GM23338 (cell line): ENCODE results near the gene CAPN8. TPM values are rescaled to one million over a fixed set of nuclear protein-coding genes. Genes with fewer than 3 reads are reported as not detected.

Experiments
- ATAC-seq: fragments of 200-7000 bp; cut with Tn5 transposase; 3 replicates; pipeline ENCODE4 v1.9.1; 2020
- DNase-seq: peaks from one replicate; pipeline ENCODE4 v3.0.0-alpha.2; 2015; ENCODE audit warnings: low spot score
- H2AFZ ChIP-seq: fragments of 200-600 bp; sonication (generic); 2 replicates; pipeline ENCODE4 v1.8.0; 2016; ENCODE audit warnings: antibody characterized with exemption, mild to moderate bottlenecking, moderate library complexity
- H3F3A ChIP-seq: fragments of 200-600 bp; sonication (generic); replicated peaks from 2 replicates; pipeline ENCODE4 v1.8.0; 2017; ENCODE audit warnings: antibody characterized with exemption, mixed run types, low read depth
- H3K27ac ChIP-seq: fragments of 200-600 bp; sonication (generic); 2 replicates; pipeline ENCODE4 v1.6.1; 2016; ENCODE audit warnings: low read depth
- H3K27me3 ChIP-seq: fragments of 200-600 bp; sonication (generic); 2 replicates; pipeline ENCODE4 v1.8.0; 2016; ENCODE audit warnings: mild to moderate bottlenecking, mixed run types, moderate library complexity; ENCODE audit not compliant: insufficient read depth
- H3K36me3 ChIP-seq: fragments of 200-600 bp; sonication (generic); 2 replicates; pipeline ENCODE4 v1.8.0; 2016; ENCODE audit warnings: mild to moderate bottlenecking; ENCODE audit not compliant: insufficient read depth
- H3K4me1 ChIP-seq: fragments of 200-600 bp; sonication (generic); 2 replicates; pipeline ENCODE4 v1.8.0; 2016; ENCODE audit warnings: mild to moderate bottlenecking, moderate library complexity; ENCODE audit not compliant: insufficient read depth
- H3K4me2 ChIP-seq: fragments of 200-600 bp; sonication (generic); 2 replicates; pipeline ENCODE4 v1.7.1; 2017; ENCODE audit warnings: mixed run types
- H3K4me3 ChIP-seq: fragments of 200-600 bp; sonication (generic); 2 replicates; pipeline ENCODE4 v1.6.1; 2016; ENCODE audit warnings: mixed run types
- H3K79me2 ChIP-seq: fragments of 200-600 bp; sonication (generic); replicated peaks from 2 replicates; pipeline ENCODE4 v1.8.0; 2017; ENCODE audit warnings: mild to moderate bottlenecking; ENCODE audit not compliant: insufficient read depth
- H3K9me2 ChIP-seq: fragments of 200-600 bp; sonication (generic); 2 replicates; pipeline ENCODE4 v1.8.0; 2017; ENCODE audit not compliant: insufficient read depth
- H4K20me1 ChIP-seq: fragments of 200-600 bp; sonication (generic); replicated peaks from 2 replicates; pipeline ENCODE4 v1.8.0; 2017; ENCODE audit warnings: mild to moderate bottlenecking; ENCODE audit not compliant: insufficient read depth
- H3K27ac Mint-ChIP-seq: 2 replicates; pipeline ENCODE4 v1.8.0; 2020; ENCODE audit warnings: inconsistent platforms, mild to moderate bottlenecking, moderate library complexity, mixed read lengths
- H3K27me3 Mint-ChIP-seq: 3 replicates; pipeline ENCODE4 v1.8.0; 2022; ENCODE audit warnings: low read depth, mild to moderate bottlenecking, moderate library complexity, mixed read lengths, inconsistent platforms; ENCODE audit not compliant: insufficient read depth, poor library complexity
- H3K36me3 Mint-ChIP-seq: 3 replicates; pipeline ENCODE4 v1.8.0; 2021; ENCODE audit warnings: low read depth, mild to moderate bottlenecking, inconsistent platforms, moderate library complexity, mixed read lengths
- H3K4me1 Mint-ChIP-seq: 3 replicates; pipeline ENCODE4 v1.8.0; 2020; ENCODE audit warnings: mild to moderate bottlenecking, inconsistent platforms, mixed read lengths
- H3K4me3 Mint-ChIP-seq: 3 replicates; pipeline ENCODE4 v1.8.0; 2021; ENCODE audit warnings: moderate library complexity, mild to moderate bottlenecking, inconsistent platforms, mixed read lengths
- H3K9me3 Mint-ChIP-seq: 3 replicates; pipeline ENCODE4 v1.8.0; 2020; ENCODE audit warnings: moderate library complexity, mild to moderate bottlenecking, inconsistent platforms, mixed read lengths
- CREB1 ChIP-seq: fragments of 250-450 bp; sonication (Bioruptor Pico); IDR thresholded peaks from 2 replicates; pipeline ENCODE4 v1.5.0; 2020; ENCODE audit warnings: low read depth, mild to moderate bottlenecking, moderate library complexity
- EZH2 ChIP-seq: fragments of 200-600 bp; sonication (generic); IDR thresholded peaks from one replicate; pipeline ENCODE4 v1.8.0; 2017; ENCODE audit warnings: antibody characterized with exemption, mild to moderate bottlenecking, low read depth; ENCODE audit not compliant: unreplicated experiment
- EZH2phosphoT487 ChIP-seq: fragments of 200-600 bp; sonication (generic); IDR thresholded peaks from one replicate; pipeline ENCODE4 v1.8.1; 2018; ENCODE audit warnings: antibody characterized with exemption; ENCODE audit not compliant: unreplicated experiment
- NANOG ChIP-seq: IDR thresholded peaks from 2 replicates; pipeline ENCODE4 v1.6.1; 2016; ENCODE audit warnings: antibody characterized with exemption, borderline replicate concordance
- POLR2AphosphoS5 ChIP-seq: IDR thresholded peaks from 2 replicates; pipeline ENCODE4 v1.6.1; 2016; ENCODE audit warnings: antibody characterized with exemption, low read depth
- STAT1 ChIP-seq: IDR thresholded peaks from one replicate; pipeline ENCODE4 v1.6.1; 2016; ENCODE audit warnings: antibody characterized with exemption; ENCODE audit not compliant: unreplicated experiment
- ZNF114 ChIP-seq: fragments of 250-450 bp; sonication (Bioruptor Pico); IDR thresholded peaks from 2 replicates; pipeline ENCODE4 v1.5.0; 2020; ENCODE audit warnings: mild to moderate bottlenecking, moderate library complexity
- ZNF331 ChIP-seq: fragments of 250-450 bp; sonication (Bioruptor Pico); IDR thresholded peaks from 2 replicates; pipeline ENCODE4 v1.5.0; 2020; ENCODE audit warnings: low read depth, mild to moderate bottlenecking, moderate library complexity
- polyA plus RNA-seq: library from polyadenylated mRNA; unstranded; fragments of >200 nt; fragmentation: Nextera tagmentation; extraction: Ambion mirVana; gene quantifications from 2 replicates; pipeline ENCODE4 v1.2.1, GENCODE V29; 2016
- total RNA-seq: library from RNA; depleted of rRNA; stranded (reverse); fragments of >200 nt; shearing (Covaris generic); gene quantifications from 2 replicates; pipeline ENCODE4 v1.2.3, GENCODE V29; 2014
- TF ChIP-seq, protein P1 (sequence below): fragments of 250-450 bp; sonication (Bioruptor Pico); IDR thresholded peaks from 2 replicates; pipeline ENCODE4 v1.5.0; 2020; ENCODE audit warnings: mild to moderate bottlenecking, moderate library complexity
- TF ChIP-seq, protein P2 (sequence below), 2 experiments: fragments of 200-600 bp in 1 of 2; sonication (generic) in 1 of 2; conservative IDR thresholded peaks; 2 replicates each; pipeline versions ENCODE4 v1.5.1 to v1.6.1; 2016 to 2017; ENCODE audit warnings: antibody characterized with exemption in 2 of 2, low read depth in 2 of 2, mild to moderate bottlenecking in 2 of 2, moderate library complexity in 1 of 2

CAPN8 gene
- total and polyA plus RNA-seq, 2 experiments from 2014 or later = not detected

GRCh38 chr1:223700942-223701637 is 35.6 kb upstream of the CAPN8 start (continued):
- TF ChIP-seq, protein P1, sequence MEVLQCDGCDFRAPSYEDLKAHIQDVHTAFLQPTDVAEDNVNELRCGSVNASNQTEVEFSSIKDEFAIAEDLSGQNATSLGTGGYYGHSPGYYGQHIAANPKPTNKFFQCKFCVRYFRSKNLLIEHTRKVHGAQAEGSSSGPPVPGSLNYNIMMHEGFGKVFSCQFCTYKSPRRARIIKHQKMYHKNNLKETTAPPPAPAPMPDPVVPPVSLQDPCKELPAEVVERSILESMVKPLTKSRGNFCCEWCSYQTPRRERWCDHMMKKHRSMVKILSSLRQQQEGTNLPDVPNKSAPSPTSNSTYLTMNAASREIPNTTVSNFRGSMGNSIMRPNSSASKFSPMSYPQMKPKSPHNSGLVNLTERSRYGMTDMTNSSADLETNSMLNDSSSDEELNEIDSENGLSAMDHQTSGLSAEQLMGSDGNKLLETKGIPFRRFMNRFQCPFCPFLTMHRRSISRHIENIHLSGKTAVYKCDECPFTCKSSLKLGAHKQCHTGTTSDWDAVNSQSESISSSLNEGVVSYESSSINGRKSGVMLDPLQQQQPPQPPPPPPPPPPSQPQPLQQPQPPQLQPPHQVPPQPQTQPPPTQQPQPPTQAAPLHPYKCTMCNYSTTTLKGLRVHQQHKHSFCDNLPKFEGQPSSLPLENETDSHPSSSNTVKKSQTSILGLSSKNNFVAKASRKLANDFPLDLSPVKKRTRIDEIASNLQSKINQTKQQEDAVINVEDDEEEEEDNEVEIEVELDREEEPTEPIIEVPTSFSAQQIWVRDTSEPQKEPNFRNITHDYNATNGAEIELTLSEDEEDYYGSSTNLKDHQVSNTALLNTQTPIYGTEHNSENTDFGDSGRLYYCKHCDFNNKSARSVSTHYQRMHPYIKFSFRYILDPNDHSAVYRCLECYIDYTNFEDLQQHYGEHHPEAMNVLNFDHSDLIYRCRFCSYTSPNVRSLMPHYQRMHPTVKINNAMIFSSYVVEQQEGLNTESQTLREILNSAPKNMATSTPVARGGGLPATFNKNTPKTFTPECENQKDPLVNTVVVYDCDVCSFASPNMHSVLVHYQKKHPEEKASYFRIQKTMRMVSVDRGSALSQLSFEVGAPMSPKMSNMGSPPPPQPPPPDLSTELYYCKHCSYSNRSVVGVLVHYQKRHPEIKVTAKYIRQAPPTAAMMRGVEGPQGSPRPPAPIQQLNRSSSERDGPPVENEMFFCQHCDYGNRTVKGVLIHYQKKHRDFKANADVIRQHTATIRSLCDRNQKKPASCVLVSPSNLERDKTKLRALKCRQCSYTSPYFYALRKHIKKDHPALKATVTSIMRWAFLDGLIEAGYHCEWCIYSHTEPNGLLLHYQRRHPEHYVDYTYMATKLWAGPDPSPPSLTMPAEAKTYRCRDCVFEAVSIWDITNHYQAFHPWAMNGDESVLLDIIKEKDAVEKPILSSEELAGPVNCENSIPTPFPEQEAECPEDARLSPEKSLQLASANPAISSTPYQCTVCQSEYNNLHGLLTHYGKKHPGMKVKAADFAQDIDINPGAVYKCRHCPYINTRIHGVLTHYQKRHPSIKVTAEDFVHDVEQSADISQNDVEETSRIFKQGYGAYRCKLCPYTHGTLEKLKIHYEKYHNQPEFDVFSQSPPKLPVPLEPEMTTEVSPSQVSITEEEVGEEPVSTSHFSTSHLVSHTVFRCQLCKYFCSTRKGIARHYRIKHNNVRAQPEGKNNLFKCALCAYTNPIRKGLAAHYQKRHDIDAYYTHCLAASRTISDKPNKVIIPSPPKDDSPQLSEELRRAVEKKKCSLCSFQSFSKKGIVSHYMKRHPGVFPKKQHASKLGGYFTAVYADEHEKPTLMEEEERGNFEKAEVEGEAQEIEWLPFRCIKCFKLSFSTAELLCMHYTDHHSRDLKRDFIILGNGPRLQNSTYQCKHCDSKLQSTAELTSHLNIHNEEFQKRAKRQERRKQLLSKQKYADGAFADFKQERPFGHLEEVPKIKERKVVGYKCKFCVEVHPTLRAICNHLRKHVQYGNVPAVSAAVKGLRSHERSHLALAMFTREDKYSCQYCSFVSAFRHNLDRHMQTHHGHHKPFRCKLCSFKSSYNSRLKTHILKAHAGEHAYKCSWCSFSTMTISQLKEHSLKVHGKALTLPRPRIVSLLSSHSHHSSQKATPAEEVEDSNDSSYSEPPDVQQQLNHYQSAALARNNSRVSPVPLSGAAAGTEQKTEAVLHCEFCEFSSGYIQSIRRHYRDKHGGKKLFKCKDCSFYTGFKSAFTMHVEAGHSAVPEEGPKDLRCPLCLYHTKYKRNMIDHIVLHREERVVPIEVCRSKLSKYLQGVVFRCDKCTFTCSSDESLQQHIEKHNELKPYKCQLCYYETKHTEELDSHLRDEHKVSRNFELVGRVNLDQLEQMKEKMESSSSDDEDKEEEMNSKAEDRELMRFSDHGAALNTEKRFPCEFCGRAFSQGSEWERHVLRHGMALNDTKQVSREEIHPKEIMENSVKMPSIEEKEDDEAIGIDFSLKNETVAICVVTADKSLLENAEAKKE (CRISPR knock-in tag) = no peak
- no peak for TF ChIP-seq CREB1 (CRISPR knock-in tag)
- no peak for TF ChIP-seq POLR2AphosphoS5
- TF ChIP-seq, protein P2, sequence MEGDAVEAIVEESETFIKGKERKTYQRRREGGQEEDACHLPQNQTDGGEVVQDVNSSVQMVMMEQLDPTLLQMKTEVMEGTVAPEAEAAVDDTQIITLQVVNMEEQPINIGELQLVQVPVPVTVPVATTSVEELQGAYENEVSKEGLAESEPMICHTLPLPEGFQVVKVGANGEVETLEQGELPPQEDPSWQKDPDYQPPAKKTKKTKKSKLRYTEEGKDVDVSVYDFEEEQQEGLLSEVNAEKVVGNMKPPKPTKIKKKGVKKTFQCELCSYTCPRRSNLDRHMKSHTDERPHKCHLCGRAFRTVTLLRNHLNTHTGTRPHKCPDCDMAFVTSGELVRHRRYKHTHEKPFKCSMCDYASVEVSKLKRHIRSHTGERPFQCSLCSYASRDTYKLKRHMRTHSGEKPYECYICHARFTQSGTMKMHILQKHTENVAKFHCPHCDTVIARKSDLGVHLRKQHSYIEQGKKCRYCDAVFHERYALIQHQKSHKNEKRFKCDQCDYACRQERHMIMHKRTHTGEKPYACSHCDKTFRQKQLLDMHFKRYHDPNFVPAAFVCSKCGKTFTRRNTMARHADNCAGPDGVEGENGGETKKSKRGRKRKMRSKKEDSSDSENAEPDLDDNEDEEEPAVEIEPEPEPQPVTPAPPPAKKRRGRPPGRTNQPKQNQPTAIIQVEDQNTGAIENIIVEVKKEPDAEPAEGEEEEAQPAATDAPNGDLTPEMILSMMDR (conservative IDR thresholded peaks at IDR 0.05; ENCODE audit: low read depth in 2 of 2) = no peak
- no peak for TF ChIP-seq EZH2phosphoT487

GRCh38 chr1:223700388-223700918 is 35.0 kb upstream of the CAPN8 start:
- Mint-ChIP-seq H3K36me3 (no peaks in the 10 kb centered on the region; the same call in 2 of the 3 replicates), H3K4me3 (no peak overlapping the region), H3K4me1 (peaks cover 16% of the 10 kb centered on the region), H3K9me3 (no peaks in the 10 kb centered on the region), H3K27me3 (peaks cover 9% of the 10 kb centered on the region), H3K27ac (0 out of 2 replicates have a peak overlapping the region, but pooled peaks have one; percentile 27)
- no peaks in the 10 kb centered on the region for H3K79me2 ChIP-seq
- DNase-seq = no peak
- no peaks in the 10 kb centered on the region for H3K9me2 ChIP-seq
- H3K4me1 ChIP-seq = peaks cover 11% of the 10 kb centered on the region; the same call in 1 of the 2 replicates
- ATAC-seq = no peak
- H2AFZ ChIP-seq = no peak overlapping the region
- no peak overlapping the region for H3K4me2 ChIP-seq
- H3K27me3 ChIP-seq = no peaks in the 10 kb centered on the region
- H3K36me3 ChIP-seq = no peaks in the 10 kb centered on the region
- no peak overlapping the region for H3K4me3 ChIP-seq
- no peak overlapping the region for H3K27ac ChIP-seq
- no peaks in the 10 kb centered on the region for H3F3A ChIP-seq
- no peaks in the 10 kb centered on the region for H4K20me1 ChIP-seq
- TF ChIP-seq, protein P2 (conservative IDR thresholded peaks at IDR 0.05; ENCODE audit: low read depth in 2 of 2) = no peak
- no peak for TF ChIP-seq POLR2AphosphoS5
- no peak for TF ChIP-seq EZH2
- no peak for TF ChIP-seq NANOG
- TF ChIP-seq ZNF114 (CRISPR knock-in tag) = no peak
- TF ChIP-seq ZNF331 = no peak
- TF ChIP-seq STAT1 = no peak
- no peak for TF ChIP-seq CREB1 (CRISPR knock-in tag)
